ENCODE results near the gene ESYT2.

GRCh38 chr7:158723266-158723665 is 106.0 kb downstream of the ESYT2 start:
- no peak for TF ChIP-seq CTCF (IDR thresholded peaks at IDR 0.05; ENCODE audit: low read depth, low read length, missing input control)
- TF ChIP-seq RAD21 (IDR thresholded peaks at IDR 0.05), result no peak
- no peak for TF ChIP-seq GABPA (IDR thresholded peaks at IDR 0.05 in 1 of 2, conservative IDR thresholded peaks at IDR 0.05 in 1 of 2)
- TF ChIP-seq SP1 (IDR thresholded peaks at IDR 0.05), result no peak
- no peak for TF ChIP-seq NR2F2 (IDR thresholded peaks at IDR 0.05)
